Measurements from ENCODE around the gene ABHD17B. TPM values are rescaled to one million over a fixed set of nuclear protein-coding genes. Genes with fewer than 3 reads are reported as not detected.

The ABHD17B gene
- total and polyA plus RNA-seq, 2 donors (not counting 1 experiment from before 2014, with no cell fraction given), result 14.6 to 20.6 TPM

- H3K36me3 ChIP-seq (ENCODE audit: control insufficient read depth, insufficient read depth, low read length), result no peaks in the 10 kb centered on the region
- no peak overlapping the region for H3K9ac ChIP-seq (ENCODE audit: insufficient read depth, low read length)
- no peaks in the 10 kb centered on the region for H3K79me2 ChIP-seq (ENCODE audit: control insufficient read depth, insufficient read depth, low read length)
- H2AFZ ChIP-seq (ENCODE audit: low read length), result no peak overlapping the region
- no peak overlapping the region for H3K4me3 ChIP-seq (replicated peaks in 1 of 4; ENCODE audit: control extremely low read depth in 1 of 4, insufficient read depth in 1 of 4, low read depth in 3 of 4, low read length in 4 of 4)
- no peak overlapping the region for H3K4me2 ChIP-seq (ENCODE audit: extremely low read depth, insufficient read depth, low read length)
- no peaks in the 10 kb centered on the region for H3K9me3 ChIP-seq (ENCODE audit: control insufficient read depth, insufficient read depth, low read depth, low read length)
- no peaks in the 10 kb centered on the region for H3K4me1 ChIP-seq (ENCODE audit: control insufficient read depth, extremely low read depth, insufficient read depth, low read length)
- no peaks in the 10 kb centered on the region for H3K27me3 ChIP-seq (ENCODE audit: control insufficient read depth, insufficient read depth, low read length)
- H4K20me1 ChIP-seq (ENCODE audit: control insufficient read depth, extremely low read depth, insufficient read depth, low read length), result no peaks in the 10 kb centered on the region
- TF ChIP-seq CTCF (conservative IDR thresholded peaks at IDR 0.05 in 1 of 2, IDR thresholded peaks at IDR 0.05 in 1 of 2; ENCODE audit: low read depth in 1 of 2, low read length in 2 of 2) (no peak), EZH2 (IDR thresholded peaks at IDR 0.05; ENCODE audit: low read length, missing control alignments) (no peak)
- DNase-seq (ENCODE audit: low read depth in 2 of 2), result no peak
- H3K27ac ChIP-seq (ENCODE audit: insufficient read depth, low read length), result no peak overlapping the region
Measured at GRCh38 chr9:71820403-71820921, 90.5 kb downstream of the ABHD17B start.

- Histone ChIP-seq H3K27me3 (ENCODE audit: control insufficient read depth, insufficient read depth, low read length) (no peaks in the 10 kb centered on the region), H3K36me3 (ENCODE audit: control insufficient read depth, insufficient read depth, low read length) (no peaks in the 10 kb centered on the region), H3K79me2 (ENCODE audit: control insufficient read depth, insufficient read depth, low read length) (no peaks in the 10 kb centered on the region), H3K27ac (ENCODE audit: insufficient read depth, low read length) (no peak overlapping the region), H2AFZ (ENCODE audit: low read length) (no peak overlapping the region), H3K9ac (ENCODE audit: insufficient read depth, low read length) (no peak overlapping the region), H4K20me1 (ENCODE audit: control insufficient read depth, extremely low read depth, insufficient read depth, low read length) (no peaks in the 10 kb centered on the region), H3K4me1 (ENCODE audit: control insufficient read depth, extremely low read depth, insufficient read depth, low read length) (no peaks in the 10 kb centered on the region), H3K9me3 (ENCODE audit: control insufficient read depth, insufficient read depth, low read depth, low read length) (no peaks in the 10 kb centered on the region), H3K4me3 (replicated peaks in 1 of 4; ENCODE audit: control extremely low read depth in 1 of 4, insufficient read depth in 1 of 4, low read depth in 3 of 4, low read length in 4 of 4) (no peak overlapping the region), H3K4me2 (ENCODE audit: extremely low read depth, insufficient read depth, low read length) (no peak overlapping the region)
- peak; percentile 15 to 50 for DNase-seq (ENCODE audit: low read depth in 2 of 2)
- peak; percentile 62 to 71 for TF ChIP-seq CTCF (conservative IDR thresholded peaks at IDR 0.05 in 1 of 2, IDR thresholded peaks at IDR 0.05 in 1 of 2; ENCODE audit: low read depth in 1 of 2, low read length in 2 of 2)
- TF ChIP-seq EZH2 (IDR thresholded peaks at IDR 0.05; ENCODE audit: low read length, missing control alignments), result no peak
Measured at GRCh38 chr9:71819115-71819739, 91.8 kb downstream of the ABHD17B start.

GRCh38 chr9:71816916-71817451 lies 94.0 kb downstream of the ABHD17B start:
- Histone ChIP-seq H3K27me3 (ENCODE audit: control insufficient read depth, insufficient read depth, low read length) (no peaks in the 10 kb centered on the region), H3K27ac (ENCODE audit: insufficient read depth, low read length) (no peak overlapping the region), H3K4me1 (ENCODE audit: control insufficient read depth, extremely low read depth, insufficient read depth, low read length) (no peaks in the 10 kb centered on the region), H3K79me2 (ENCODE audit: control insufficient read depth, insufficient read depth, low read length) (no peaks in the 10 kb centered on the region), H4K20me1 (ENCODE audit: control insufficient read depth, extremely low read depth, insufficient read depth, low read length) (no peaks in the 10 kb centered on the region), H3K4me2 (ENCODE audit: extremely low read depth, insufficient read depth, low read length) (no peak overlapping the region), H2AFZ (ENCODE audit: low read length) (no peak overlapping the region), H3K36me3 (ENCODE audit: control insufficient read depth, insufficient read depth, low read length) (no peaks in the 10 kb centered on the region), H3K9ac (ENCODE audit: insufficient read depth, low read length) (no peak overlapping the region), H3K9me3 (ENCODE audit: control insufficient read depth, insufficient read depth, low read depth, low read length) (no peaks in the 10 kb centered on the region), H3K4me3 (replicated peaks in 1 of 4; ENCODE audit: control extremely low read depth in 1 of 4, insufficient read depth in 1 of 4, low read depth in 3 of 4, low read length in 4 of 4) (no peak overlapping the region)
- TF ChIP-seq CTCF (conservative IDR thresholded peaks at IDR 0.05 in 1 of 2, IDR thresholded peaks at IDR 0.05 in 1 of 2; ENCODE audit: low read depth in 1 of 2, low read length in 2 of 2) (no peak), EZH2 (IDR thresholded peaks at IDR 0.05; ENCODE audit: low read length, missing control alignments) (no peak)
- DNase-seq (ENCODE audit: low read depth in 2 of 2), result no peak

Other genes starting within 250 kb of the ABHD17B start
- 45.6 and 46.2 TPM in 2 replicates for gene CEMIP2, start 142.7 kb downstream of the ABHD17B start, total RNA-seq
- gene CEMIP2, start 142.7 kb downstream of the ABHD17B start, polyA plus RNA-seq, result 35.1 and 38.7 TPM in 2 replicates
- gene C9orf85, start 446 bp upstream of the ABHD17B start, total RNA-seq, result 13.4 and 17.3 TPM in 2 replicates
- gene C9orf85, start 446 bp upstream of the ABHD17B start, polyA plus RNA-seq, result 21.7 and 22.5 TPM in 2 replicates
- not detected in 2 replicates for gene C9orf57, start 149.4 kb upstream of the ABHD17B start, total RNA-seq
- gene C9orf57, start 149.4 kb upstream of the ABHD17B start, polyA plus RNA-seq, result not detected in 2 replicates
- gene GDA, start 238.2 kb upstream of the ABHD17B start, total RNA-seq, result under 0.01 TPM in 1 of 2 replicates, not detected in the other
- 0.01 TPM in 1 of 2 replicates, not detected in the other for gene GDA, start 238.2 kb upstream of the ABHD17B start, polyA plus RNA-seq

All from fibroblast of lung (primary cell).